ENCODE results near the gene UBAP2L.
A peak's percentile ranks its signal among the peaks of the same experiment; 100 is the strongest.

UBAP2L gene, protein sequence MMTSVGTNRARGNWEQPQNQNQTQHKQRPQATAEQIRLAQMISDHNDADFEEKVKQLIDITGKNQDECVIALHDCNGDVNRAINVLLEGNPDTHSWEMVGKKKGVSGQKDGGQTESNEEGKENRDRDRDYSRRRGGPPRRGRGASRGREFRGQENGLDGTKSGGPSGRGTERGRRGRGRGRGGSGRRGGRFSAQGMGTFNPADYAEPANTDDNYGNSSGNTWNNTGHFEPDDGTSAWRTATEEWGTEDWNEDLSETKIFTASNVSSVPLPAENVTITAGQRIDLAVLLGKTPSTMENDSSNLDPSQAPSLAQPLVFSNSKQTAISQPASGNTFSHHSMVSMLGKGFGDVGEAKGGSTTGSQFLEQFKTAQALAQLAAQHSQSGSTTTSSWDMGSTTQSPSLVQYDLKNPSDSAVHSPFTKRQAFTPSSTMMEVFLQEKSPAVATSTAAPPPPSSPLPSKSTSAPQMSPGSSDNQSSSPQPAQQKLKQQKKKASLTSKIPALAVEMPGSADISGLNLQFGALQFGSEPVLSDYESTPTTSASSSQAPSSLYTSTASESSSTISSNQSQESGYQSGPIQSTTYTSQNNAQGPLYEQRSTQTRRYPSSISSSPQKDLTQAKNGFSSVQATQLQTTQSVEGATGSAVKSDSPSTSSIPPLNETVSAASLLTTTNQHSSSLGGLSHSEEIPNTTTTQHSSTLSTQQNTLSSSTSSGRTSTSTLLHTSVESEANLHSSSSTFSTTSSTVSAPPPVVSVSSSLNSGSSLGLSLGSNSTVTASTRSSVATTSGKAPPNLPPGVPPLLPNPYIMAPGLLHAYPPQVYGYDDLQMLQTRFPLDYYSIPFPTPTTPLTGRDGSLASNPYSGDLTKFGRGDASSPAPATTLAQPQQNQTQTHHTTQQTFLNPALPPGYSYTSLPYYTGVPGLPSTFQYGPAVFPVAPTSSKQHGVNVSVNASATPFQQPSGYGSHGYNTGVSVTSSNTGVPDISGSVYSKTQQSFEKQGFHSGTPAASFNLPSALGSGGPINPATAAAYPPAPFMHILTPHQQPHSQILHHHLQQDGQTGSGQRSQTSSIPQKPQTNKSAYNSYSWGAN

DNA sequence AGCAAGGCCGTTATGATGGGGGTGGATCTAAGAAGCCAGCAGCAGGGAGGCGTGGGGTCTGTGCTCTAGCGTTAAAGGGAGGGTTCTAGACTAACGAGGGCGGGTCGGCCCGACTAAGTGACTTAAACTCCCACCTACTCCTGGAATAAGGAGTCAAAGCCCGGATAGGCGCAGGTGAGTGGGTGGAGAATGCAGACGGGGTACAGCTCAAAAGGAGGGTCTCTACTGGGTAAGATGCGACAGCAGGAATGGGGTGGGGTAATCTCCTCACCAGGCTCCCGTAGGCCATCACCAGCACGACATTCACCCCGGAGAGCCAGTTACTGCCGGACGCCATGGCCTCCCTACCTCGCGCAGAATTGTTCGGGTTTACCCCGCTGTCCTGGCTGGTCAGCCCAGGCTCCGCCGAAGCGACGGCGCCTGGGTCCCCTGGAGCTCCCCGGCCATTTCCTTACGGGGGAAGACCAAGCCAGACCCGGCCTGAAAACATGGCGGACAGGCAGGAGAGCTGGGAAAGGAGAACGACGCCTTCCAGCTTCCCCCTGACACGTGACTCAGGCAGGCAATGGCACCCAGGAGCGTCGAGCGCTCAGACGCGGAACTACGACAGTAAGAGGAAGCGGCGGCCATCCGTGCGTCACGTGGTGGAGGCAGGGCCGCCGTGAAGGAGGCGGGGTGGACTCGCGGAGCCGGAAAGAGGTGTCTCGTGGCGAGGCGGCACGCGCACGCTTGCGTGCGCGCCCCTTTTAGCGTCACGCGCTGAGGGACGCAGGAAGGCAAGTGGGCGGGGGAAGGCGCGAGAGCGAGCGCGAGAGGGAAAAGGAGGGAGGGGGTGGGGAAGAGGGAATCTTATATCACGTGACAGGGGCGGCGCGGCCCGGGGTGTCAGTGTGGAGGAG is at the start of gene UBAP2L:
TSS of gene UBAP2L (plus strand) at position 885 of the 899 bp plus-strand sequence. CDS start 4,169 bp downstream, outside the sequence.
- DNase-seq: peak; percentile 98

DNA sequence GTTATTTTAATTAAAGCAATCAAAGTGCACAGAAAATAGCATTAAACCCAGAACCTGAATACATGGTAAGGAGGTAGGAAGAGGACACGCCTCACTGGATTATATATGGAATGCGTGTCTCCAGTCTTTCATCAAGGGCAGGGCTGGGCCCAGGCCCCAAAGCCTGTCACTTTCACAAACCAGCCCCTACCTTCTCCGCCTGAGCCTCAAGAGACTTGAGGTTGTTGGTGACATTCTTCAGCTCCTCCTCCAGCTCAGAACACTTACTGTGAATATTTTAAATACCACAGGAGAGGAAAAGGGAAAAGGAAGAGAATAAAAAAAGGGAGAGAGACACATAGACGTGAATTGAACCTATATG is 49.6 kb upstream of the UBAP2L start:
- no peak for DNase-seq

- DNase-seq: no peak
These were observed 48.9 kb upstream of the UBAP2L start for GRCh38 chr1:154171880-154172279.

GRCh38 chr1:154174654-154175053 is 46.1 kb upstream of the UBAP2L start:
- DNase-seq: no peak

DNA sequence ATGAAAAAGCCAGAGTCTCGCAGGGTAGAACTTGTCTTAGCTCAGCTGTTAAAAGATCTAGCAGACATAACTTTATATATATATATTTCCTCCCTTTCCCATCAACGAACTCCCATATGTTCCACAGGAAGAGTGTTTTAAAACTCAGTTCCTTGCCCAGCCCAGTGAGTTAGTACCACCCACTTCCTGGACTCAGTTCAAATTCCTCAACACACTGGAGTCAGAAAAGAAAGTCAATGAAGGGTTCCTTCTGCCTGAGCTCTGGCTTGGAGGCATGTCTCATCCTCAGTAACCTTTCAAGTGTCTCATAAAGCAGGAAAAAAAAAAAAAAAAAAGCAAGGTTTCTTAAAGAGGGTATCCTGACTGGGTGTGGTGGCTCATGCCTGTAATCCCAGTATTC is 44.4 kb upstream of the UBAP2L start:
- peak; percentile 85 to 92 for DNase-seq

DNA sequence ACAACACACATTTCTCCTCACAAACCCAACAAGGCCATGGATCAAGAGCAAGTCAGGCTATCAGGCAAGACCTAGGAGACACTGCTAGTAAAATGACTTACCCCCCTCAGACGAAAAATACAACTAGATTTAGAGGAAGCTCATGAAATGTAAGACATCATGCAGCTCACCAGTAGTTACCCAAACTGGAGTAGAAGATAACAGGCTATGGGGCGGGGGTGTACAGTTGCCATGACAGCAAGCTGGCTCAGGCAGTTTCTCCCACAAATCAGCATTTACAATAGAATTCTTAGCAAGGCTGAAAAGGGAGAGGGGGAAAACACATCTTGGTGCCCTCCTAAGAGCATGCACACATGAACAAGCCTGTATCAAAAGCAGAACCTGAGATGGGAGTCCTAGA is 42.7 kb upstream of the UBAP2L start:
- DNase-seq: peak; percentile 32 to 36

DNA sequence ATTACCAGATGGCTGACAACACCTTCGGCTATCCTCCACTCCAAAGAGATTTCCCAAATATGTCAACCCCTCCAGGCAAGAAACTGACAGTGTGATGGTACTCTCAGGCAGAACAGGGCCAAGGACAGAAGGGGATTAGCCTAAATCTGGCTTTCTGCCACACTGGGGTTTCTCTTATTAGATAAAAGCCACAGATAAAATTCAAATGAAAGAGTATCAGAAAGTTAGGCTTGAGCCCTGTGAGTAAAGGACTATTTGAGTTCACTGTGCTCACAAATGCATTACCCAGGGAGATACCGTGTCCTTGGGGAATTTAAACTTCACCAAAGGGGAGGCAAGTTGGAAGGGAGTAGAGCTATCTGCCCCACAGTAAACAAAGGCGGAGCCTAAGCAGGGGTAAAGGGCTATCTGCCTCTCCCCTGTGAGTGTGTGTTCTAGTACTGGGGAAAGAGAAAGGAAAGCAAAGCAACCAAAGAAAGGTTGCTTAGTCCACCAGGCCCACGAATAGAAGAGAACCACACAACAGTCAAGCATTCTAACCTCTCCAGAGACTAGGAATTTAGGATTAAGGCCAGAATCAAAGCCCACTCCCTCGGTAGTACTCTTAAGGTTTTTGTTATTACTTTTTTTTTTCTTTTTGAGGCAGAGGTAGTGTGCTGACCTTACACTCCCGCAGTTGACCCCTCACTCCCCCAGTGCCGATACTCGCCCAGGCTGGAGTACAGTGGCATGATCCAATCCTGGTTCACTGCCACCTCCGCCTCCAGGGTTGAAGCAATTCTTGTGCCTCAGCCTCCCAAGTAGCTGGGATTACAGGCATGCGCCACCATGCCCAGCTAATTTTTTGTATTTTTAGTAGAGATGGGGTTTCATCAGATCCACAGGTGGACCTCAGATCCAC is 41.6 kb upstream of the UBAP2L start:
- DNase-seq: no peak

- DNase-seq: peak; percentile 74 to 85
These were observed 40.6 kb upstream of the UBAP2L start for GRCh38 chr1:154179946-154180687.

- no peak for DNase-seq
These were observed 38.8 kb upstream of the UBAP2L start for GRCh38 chr1:154181944-154182343.

DNA sequence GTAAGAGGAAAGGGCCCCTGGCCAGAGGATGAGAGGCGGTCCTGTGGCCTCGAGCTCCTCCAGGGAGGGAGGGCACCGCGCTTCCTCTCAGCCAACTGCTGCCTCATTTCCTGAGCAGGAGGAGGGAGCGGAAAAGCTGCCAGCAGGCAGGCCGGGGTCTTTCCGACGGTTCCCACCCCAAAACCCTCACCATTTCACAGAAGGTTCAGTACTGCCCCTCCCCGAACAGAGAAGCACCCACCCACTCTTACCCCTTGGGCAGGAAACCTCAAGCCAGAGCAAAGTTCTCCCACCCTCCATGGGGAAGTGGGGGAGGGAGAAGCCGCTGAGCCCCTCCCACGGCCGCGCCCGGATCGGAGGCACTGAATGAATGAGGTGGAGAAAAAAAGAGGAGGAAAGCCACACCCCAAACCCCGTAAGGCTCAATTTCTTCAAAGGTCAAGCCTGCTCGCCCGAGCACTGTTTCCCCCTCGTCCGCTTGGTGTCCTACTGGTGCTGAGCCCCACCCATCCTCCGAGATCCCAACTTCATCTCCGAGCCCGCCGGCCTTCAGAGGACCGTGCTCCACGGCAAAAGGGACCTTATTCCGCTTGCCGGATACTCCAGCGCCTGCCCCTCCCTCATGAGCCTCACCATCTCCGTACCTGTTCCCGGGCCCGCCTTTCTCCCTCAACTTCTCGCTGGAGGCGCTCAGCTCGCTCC is 38.3 kb upstream of the UBAP2L start:
- peak; percentile 99 for DNase-seq

DNA sequence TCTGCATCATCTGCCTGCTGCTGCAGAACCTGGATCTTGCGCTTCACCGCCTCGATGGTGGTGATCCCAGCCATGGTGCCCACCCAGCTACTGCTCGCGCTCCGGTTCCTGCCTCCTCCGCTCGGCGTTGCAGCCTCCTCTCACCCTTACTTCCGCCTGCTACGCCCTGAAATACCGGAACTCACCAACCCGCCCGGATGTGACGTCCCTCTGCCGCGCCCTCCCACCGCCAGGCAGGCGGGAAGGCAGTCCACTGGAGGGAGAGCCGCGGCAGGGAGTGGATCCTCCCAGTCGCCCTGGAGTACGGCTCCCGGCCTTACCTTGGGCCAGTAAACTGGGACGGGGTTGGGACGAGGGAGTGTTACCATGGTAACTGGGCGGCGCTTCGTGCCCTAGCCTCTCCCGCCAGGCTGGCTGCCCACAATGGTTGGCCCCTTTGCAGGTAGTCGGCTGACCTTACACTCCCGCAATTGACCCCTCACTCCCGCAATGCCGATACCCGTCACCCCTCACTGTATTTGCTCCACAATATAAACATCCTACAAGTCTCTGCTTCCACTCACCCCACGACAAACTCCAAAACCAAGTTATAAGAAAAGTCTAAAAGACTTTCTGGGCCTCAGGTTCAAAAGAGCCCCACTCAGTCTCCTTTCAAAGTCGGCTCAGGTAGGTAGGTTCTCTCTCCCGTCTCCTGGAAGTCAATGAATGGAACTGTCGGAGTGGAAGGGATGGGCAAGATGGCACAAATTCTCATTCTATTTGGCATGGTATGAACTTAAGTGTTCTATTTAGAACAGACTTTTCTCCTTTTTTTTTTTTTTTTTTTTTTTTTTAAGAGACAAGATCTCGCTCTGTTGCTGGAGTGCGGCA is 37.5 kb upstream of the UBAP2L start:
- peak; percentile 93 to 95 for DNase-seq

DNA sequence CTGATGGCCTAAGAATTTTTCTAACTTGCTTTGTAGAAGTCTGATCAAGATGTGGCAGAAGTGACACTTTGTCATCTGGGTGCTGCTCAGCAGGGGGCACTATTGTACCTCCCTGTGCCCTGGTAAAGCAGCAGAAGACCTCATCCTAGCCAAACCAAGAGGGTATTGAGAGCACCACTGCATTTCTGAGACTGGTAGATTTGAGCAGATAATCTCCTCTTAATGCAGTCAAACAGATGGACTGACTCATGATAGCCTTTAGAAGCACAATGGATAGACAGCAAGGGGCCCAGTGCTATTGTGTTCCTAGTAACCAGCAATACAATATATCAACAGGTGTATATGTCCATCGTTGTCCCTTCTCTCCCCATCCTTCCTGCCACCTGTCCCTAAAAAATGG is 34.6 kb upstream of the UBAP2L start:
- peak; percentile 85 to 88 for DNase-seq

- no peak for DNase-seq
These were observed 33.8 kb upstream of the UBAP2L start for GRCh38 chr1:154186852-154187501.

DNA sequence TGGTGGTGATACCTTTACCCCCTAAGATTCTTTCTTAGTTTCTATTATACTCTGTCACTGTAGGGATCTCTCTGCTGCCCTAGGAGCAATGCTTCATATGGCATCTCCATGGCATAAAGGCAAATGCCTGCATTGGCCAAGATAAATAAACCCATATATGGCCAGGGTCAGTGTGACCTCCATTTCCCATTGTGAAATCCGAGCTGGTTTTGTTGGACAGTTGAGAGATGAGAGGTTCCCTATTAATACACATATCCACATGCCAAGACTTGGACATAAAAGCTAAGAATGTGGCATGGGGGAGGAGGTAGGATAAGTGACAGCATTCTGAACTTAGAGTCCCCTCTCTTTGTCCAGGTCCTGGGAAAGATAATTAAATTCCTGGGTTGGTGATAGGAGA is 30.2 kb upstream of the UBAP2L start:
- no peak for DNase-seq

GRCh38 chr1:154191990-154192461 is 28.7 kb upstream of the UBAP2L start, which contains the start of gene TPM3:
TSS of gene TPM3 (minus strand) at chr1:154192100. CDS start at chr1:154192018, 82 bp downstream.
- peak; percentile 47 to 54 for DNase-seq

- DNase-seq: no peak
These were observed 28.3 kb upstream of the UBAP2L start for GRCh38 chr1:154192476-154192875.

GRCh38 chr1:154193821-154194220 is 26.9 kb upstream of the UBAP2L start:
- no peak for DNase-seq

Data from Kasumi-1 (cell line).